Esophagus squamous epithelium (tissue), 4 donors: ENCODE measurements around the gene RAET1L.

Experiments used
- CTCF ChIP-seq, 6 experiments: fragments of 450-650 bp in 4 of 6; fragments of 200-600 bp in 2 of 6; sonication (generic) in 2 of 6; IDR thresholded peaks; one replicate each; pipeline ENCODE4 v1.5.1; 2016 to 2019; ENCODE audit warnings: antibody characterized with exemption in 6 of 6, mild to moderate bottlenecking in 4 of 6, moderate library complexity in 4 of 6
- POLR2A ChIP-seq, 4 donors: fragments of 450-650 bp; IDR thresholded peaks; one replicate each; pipeline ENCODE4 v1.6.1; 2017; ENCODE audit warnings: antibody characterized with exemption in 4 of 4, mild to moderate bottlenecking in 4 of 4, moderate library complexity in 3 of 4

DNA sequence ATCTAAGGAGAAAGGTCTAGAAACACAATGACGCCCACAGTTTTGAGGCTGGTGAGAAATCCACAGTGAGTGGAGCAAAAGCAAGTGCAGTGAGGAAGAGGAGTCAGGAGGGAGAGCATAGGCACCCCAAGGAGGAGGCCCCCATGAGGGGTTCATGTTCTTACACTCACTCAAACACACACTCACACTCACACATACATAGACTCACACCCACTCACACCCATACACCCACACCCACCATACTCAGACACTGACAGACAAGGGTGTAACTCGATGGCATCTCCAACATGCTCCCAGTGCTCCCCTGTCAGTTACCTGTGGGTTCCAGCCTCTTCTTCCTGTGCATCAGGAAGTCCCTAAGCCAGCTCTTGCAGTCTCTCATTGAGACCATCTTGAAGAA, 39.8 kb upstream of the RAET1L start:
- TF ChIP-seq CTCF (IDR thresholded peaks at IDR 0.05) (no peak), POLR2A (IDR thresholded peaks at IDR 0.05) (no peak)
